AG04450 (cell line): ENCODE measurements around the gene TMEM14C. TPM values are rescaled to one million over a fixed set of nuclear protein-coding genes. Genes with fewer than 3 reads are reported as not detected.

Source experiments
- CTCF ChIA-PET: fragments of 300-600, 350-600 bp; formaldehyde crosslinking; extraction: SDS; loops from one replicate; lab custom pipeline; 2022; ENCODE audit warnings: antibody characterized with exemption, inconsistent platforms; lab: Charles Lee
- POLR2A ChIA-PET: fragments of 350-600 bp; formaldehyde crosslinking; extraction: SDS; loops from one replicate; lab custom pipeline; 2021; ENCODE audit warnings: antibody characterized with exemption, inconsistent platforms; lab: Yijun Ruan, JAX
- DNase-seq: peaks from one replicate; pipeline ENCODE4 v3.0.0-alpha.2; 2011; ENCODE audit warnings: low read depth, low spot score
- H3K27ac ChIP-seq: one replicate; pipeline ENCODE4 v1.5.1; 2012; ENCODE audit warnings: low read depth, low read length, control low read depth
- H3K27me3 ChIP-seq: one replicate; pipeline ENCODE4 v1.6.0; 2012; ENCODE audit warnings: low read length; ENCODE audit not compliant: control insufficient read depth, insufficient read depth
- H3K4me3 ChIP-seq: 2 replicates; pipeline ENCODE4 v1.5.1; 2011; ENCODE audit warnings: mild to moderate bottlenecking, low read depth, low read length, control low read depth
- H3K9me3 ChIP-seq: 2 replicates; pipeline ENCODE4 v1.5.1; 2012; ENCODE audit warnings: low read length; ENCODE audit not compliant: control insufficient read depth, insufficient read depth
- polyA plus RNA-seq: library from polyadenylated mRNA; depleted of rRNA; stranded (reverse); fragments of >200 nt; gene quantifications from 2 replicates; pipeline ENCODE4 v1.2.3, GENCODE V29; 2011
- TF ChIP-seq, protein P1 (sequence below): IDR thresholded peaks from 2 replicates; pipeline ENCODE4 v1.5.1; 2011; ENCODE audit warnings: low read depth, low read length, control low read depth, inconsistent platforms

Gene TMEM14C
- polyA plus RNA-seq, 1 experiment = 385 TPM

DNA sequence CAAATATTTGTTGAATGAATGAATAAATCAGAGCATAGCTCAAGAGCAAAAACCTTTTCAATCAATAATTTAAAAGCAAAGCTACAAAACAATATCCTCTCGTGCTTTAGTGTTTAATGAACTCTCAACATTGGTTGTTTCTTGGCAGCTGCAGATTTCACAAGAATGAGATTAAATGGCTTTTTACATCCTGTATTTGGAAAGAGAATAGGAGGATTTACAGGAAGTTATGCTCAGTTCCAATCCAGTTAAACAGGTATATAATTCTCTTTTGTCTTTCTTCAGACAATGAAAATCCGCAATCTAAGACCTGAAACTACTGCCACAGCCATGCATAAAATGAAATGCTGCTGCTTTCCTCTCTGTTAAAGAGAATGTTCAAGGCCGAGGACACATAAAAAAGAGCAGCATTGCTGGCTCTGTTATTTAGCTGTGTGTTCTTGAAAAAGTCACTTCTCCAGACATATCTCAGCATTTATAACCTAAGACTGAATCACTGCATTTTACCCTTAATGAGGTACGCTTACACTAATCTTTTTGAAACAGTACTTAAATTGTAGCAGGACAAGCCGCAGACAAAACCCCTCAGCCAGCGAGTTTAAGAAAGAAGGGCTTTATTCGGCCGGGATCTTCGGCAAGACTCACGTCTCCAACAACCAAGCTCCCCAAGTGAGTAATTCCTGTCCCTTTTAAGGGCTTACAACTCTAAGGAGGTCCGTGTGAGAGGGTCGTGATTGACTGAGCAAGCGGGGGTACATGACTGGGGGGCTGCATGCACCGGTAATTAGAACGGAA is 32.0 kb upstream of the TMEM14C start:
- TF ChIP-seq, protein P1, sequence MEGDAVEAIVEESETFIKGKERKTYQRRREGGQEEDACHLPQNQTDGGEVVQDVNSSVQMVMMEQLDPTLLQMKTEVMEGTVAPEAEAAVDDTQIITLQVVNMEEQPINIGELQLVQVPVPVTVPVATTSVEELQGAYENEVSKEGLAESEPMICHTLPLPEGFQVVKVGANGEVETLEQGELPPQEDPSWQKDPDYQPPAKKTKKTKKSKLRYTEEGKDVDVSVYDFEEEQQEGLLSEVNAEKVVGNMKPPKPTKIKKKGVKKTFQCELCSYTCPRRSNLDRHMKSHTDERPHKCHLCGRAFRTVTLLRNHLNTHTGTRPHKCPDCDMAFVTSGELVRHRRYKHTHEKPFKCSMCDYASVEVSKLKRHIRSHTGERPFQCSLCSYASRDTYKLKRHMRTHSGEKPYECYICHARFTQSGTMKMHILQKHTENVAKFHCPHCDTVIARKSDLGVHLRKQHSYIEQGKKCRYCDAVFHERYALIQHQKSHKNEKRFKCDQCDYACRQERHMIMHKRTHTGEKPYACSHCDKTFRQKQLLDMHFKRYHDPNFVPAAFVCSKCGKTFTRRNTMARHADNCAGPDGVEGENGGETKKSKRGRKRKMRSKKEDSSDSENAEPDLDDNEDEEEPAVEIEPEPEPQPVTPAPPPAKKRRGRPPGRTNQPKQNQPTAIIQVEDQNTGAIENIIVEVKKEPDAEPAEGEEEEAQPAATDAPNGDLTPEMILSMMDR = no peak
- no peak overlapping the region for H3K27ac ChIP-seq
- no peak for DNase-seq
- CTCF ChIA-PET = interaction anchor here (0.7 kb wide), 1 partner anchor 157 kb away, joined by 3 read pairs; no protein-coding TSS in a partner anchor
- H3K4me3 ChIP-seq = no peak overlapping the region
- no peaks in the 10 kb centered on the region for H3K9me3 ChIP-seq
- peaks cover 7% of the 10 kb centered on the region for H3K27me3 ChIP-seq
- POLR2A ChIA-PET = no interaction called here

DNA sequence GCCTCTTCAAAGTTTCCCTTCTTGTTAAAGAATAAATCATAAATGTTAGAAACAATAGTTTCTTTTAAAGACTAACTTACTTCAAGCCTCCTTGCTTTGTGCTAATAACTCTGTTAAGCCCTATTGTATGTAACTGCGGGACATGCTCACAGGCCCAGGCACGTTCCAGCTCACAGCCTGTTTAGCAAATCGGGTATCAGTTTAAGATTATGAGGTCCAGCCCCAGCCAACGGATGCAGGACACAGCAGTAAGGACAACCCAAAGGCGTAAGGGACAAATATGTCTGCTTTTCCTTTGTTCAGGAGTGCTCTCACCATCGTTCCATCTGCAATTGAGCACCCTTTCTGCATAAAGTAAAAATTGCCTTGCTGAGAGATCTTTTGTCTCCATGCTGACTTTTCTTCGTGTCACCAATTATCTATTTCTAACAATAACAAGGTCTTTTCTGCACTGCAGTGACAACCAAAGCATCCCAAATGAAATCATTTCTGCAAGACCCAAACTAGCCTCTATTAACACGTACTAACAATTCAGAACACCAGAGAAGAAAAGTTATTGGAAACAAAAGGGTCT is 29.8 kb upstream of the TMEM14C start:
- H3K27ac ChIP-seq = no peak overlapping the region
- peak overlapping the region; percentile 77 for H3K4me3 ChIP-seq
- H3K27me3 ChIP-seq = no peaks in the 10 kb centered on the region
- no peak for DNase-seq
- CTCF ChIA-PET = interaction anchor here (1.4 kb wide), 1 partner anchor 182 kb away, joined by 5 read pairs; no protein-coding TSS in a partner anchor
- TF ChIP-seq, protein P1 = no peak
- H3K9me3 ChIP-seq = no peaks in the 10 kb centered on the region
- POLR2A ChIA-PET = no interaction called here

DNA sequence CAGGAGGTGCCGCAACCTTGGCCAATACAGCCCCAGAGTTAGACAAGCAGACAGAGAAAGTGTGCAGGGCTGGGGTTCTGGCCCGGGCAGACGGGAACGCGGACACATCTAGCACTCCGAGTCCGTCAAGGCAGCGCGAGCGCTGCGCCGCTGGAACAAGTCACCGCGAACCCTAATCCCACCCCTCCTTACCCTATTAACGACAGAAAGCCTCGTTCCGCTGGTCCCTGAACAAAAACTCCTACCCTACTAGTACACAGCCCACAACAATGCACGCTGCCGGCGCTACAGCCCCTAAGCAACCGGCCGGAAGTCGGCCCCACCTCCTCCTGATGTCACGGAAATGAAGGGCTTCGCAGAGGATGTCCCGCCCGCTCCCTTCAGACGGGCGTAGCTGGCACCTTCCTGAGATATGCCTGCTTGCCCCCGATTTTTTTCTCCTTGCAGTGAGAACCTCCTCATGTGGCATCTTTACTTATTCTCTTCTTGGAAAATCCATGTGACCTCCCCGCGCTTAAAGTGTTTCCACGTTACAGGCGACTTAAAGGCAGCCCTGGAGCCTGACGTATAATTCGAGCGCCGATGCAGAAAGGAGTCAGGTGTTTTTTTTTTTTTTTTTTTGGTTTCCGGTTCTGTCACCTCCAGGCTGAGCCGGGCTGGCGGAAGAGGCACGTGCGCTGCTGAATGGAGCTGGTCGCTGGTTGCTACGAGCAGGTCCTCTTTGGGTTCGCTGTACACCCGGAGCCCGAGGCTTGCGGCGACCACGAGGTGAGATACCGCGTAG is 28.4 kb upstream of the TMEM14C start, which contains the start of the genes C6orf52 and PAK1IP1:
C6orf52 (minus strand) TSS at position 315 of the 784 bp plus-strand sequence. CDS start 7,066 bp downstream, outside the sequence.
PAK1IP1 (plus strand) TSS at position 671 of the 784 bp plus-strand sequence; CDS start at position 685, 14 bp downstream.
- Histone ChIP-seq H3K9me3 (no peaks in the 10 kb centered on the region), H3K27ac (peak within 1 kb of the TSS; percentile 95), H3K4me3 (peak within 1 kb of the TSS; percentile 77), H3K27me3 (no peaks in the 10 kb centered on the region)
- CTCF ChIA-PET = interaction anchor here (0.6 to 2.0 kb wide), 7 partner anchors 10 to 216 kb away, joined by 3 to 14 read pairs (median 3); no protein-coding TSS in a partner anchor
- POLR2A ChIA-PET = interaction anchor here (0.5 to 2.3 kb wide), 13 partner anchors 25 to 1141 kb away, joined by 3 to 40 read pairs (median 3); partner anchors contain the start of genes NEDD9, TMEM14B and TMEM14C
- peak; percentile 80 for DNase-seq
- TF ChIP-seq, protein P1 = no peak

DNA sequence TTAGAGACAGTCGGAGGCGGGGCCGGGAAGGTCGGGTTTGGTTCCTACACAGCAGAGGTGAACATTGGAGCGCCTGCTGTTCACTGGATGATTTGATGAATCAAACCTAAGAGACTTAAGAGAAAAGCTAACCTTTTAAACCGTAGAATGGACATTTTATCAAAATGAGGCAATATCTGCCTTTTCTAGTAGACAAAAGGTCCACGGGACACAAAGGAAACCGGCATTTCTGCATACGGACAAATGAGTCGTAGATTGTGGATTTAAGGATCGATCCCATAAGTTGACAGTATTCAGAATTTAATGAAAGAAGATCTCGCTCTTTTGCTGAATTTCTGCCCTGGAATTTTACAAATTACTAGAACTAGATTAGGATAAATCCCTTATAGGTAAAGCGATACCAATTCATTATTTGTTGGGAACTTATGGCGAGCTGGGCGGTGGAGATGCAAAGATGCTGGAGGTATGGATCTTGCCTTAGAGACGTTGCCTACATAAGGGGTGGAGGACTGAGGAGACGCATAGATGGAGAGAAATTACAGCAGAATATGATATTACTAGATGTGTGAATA is 27.7 kb upstream of the TMEM14C start:
- H3K27me3 ChIP-seq = no peaks in the 10 kb centered on the region
- peak overlapping the region; percentile 95 for H3K27ac ChIP-seq
- CTCF ChIA-PET = interaction anchor here (0.9 to 2.0 kb wide), 5 partner anchors 26 to 217 kb away, joined by 3 to 14 read pairs (median 5); no protein-coding TSS in a partner anchor
- H3K4me3 ChIP-seq = peak overlapping the region; percentile 77
- POLR2A ChIA-PET = interaction anchor here (0.5 to 2.3 kb wide), 11 partner anchors 24 to 1142 kb away, joined by 3 to 40 read pairs (median 3); partner anchors contain the start of genes NEDD9 and TMEM14C
- DNase-seq = no peak
- no peaks in the 10 kb centered on the region for H3K9me3 ChIP-seq
- TF ChIP-seq, protein P1 = no peak
